Ectodermal cell (in vitro differentiated cells): ENCODE data around the gene IGSF23.
"Not testable (repeated sequence)": the region's sequence is repeated elsewhere in the genome, so short reads cannot be mapped to it uniquely, and the experiment has no call there.

Experiments used
- H3K27ac ChIP-seq: 2 replicates; pipeline ENCODE4 v1.7.0; 2013; ENCODE audit warnings: mild to moderate bottlenecking, low read depth, low read length; ENCODE audit not compliant: insufficient read depth, poor library complexity, severe bottlenecking
- H3K27me3 ChIP-seq: 2 replicates; pipeline ENCODE4 v1.7.0; 2013; ENCODE audit warnings: mild to moderate bottlenecking, low read length; ENCODE audit not compliant: insufficient read depth, control insufficient read depth, poor library complexity, severe bottlenecking
- H3K36me3 ChIP-seq: one replicate; pipeline ENCODE4 v1.7.0; 2013; ENCODE audit warnings: low read length; ENCODE audit not compliant: control insufficient read depth, insufficient read depth
- H3K4me1 ChIP-seq: one replicate; pipeline ENCODE4 v1.7.0; 2013; ENCODE audit warnings: low read length; ENCODE audit not compliant: control insufficient read depth, insufficient read depth
- H3K4me3 ChIP-seq: 2 replicates; pipeline ENCODE4 v1.7.0; 2013; ENCODE audit warnings: low read depth, low read length, control low read depth; ENCODE audit not compliant: insufficient read depth
- H3K9me3 ChIP-seq: 2 replicates; pipeline ENCODE4 v1.7.0; 2013; ENCODE audit warnings: mild to moderate bottlenecking, low read length, moderate library complexity; ENCODE audit not compliant: control insufficient read depth
- WGBS, 2 experiments: methylation state at CpG; one replicate each; pipeline ENCODE4 v1.1.7; 2013; ENCODE audit warnings: missing lambda C conversion rate in 2 of 2; 5-methylcytosine and 5-hydroxymethylcytosine counted together

Gene IGSF23

DNA sequence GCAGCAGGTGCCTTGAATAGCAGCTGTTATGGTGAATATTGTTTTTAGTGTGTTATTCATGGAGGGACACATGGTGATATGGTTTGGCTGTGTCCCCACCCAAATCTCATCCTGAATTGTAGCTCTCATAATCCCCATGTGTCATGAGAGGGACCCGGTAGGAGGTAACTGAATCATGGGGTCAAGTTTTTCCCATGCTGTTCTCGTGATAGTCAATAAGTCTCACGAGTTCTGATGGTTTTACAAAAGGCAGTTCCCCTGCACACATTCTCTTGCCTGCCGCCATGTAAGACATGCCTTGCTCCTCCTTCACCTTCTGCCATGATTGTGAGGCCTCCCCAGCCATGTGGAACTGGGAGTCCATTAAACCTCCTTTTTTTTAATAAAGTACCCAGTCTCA lies 12.3 kb downstream of the IGSF23 start:
- H3K36me3 ChIP-seq, H3K27me3 ChIP-seq, H3K4me1 ChIP-seq, H3K9me3 ChIP-seq, H3K4me3 ChIP-seq, H3K27ac ChIP-seq: not testable (repeated sequence)
- 93% methylated on average over 4 of the region's 4 CpGs for WGBS, 2 experiments

DNA sequence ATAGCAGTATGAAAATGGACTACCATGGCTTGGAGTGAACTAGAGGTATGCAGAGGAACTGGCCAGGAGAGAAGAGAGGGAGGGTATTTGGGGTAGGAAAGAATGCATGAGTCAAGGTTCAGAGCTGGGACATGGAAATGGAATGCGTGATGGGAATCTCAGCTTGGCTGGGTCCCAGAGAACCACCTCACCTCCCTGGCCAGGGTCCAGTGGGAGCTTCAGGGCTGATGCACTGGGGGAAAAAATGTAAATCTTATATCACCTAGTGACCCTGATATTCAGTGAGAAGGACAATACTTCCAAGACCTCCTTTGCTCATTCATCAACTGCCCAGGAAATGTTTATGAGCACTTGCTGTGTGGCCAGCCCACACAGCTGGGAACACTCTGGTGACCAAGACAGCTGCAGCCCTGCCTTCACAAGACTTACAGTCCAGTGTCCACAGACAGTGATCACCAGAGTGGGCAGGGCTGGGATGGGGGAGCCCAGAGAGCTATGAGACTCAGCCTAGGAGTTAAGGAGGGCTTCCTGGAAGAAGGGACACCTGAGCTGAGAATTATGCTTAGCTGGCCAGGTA lies 12.8 kb downstream of the IGSF23 start:
- Histone ChIP-seq H3K4me1 (no peaks in the 10 kb centered on the region), H3K27me3 (no peaks in the 10 kb centered on the region), H3K9me3 (no peaks in the 10 kb centered on the region), H3K36me3 (no peaks in the 10 kb centered on the region), H3K27ac (no peak overlapping the region), H3K4me3 (no peak overlapping the region)
- 97 to 100% methylated on average over 1 of the region's 1 CpG for WGBS, 2 experiments

- H3K27ac ChIP-seq = no peak overlapping the region
- no peaks in the 10 kb centered on the region for H3K9me3 ChIP-seq
- H3K36me3 ChIP-seq = no peaks in the 10 kb centered on the region
- H3K4me3 ChIP-seq = no peak overlapping the region
- no peaks in the 10 kb centered on the region for H3K27me3 ChIP-seq
- H3K4me1 ChIP-seq = no peaks in the 10 kb centered on the region
- 91 to 96% methylated on average over 4 of the region's 4 CpGs for WGBS, 2 experiments
Measured at GRCh38 chr19:44627631-44628030, 14.3 kb downstream of the IGSF23 start.

- no peaks in the 10 kb centered on the region for H3K4me1 ChIP-seq
- H3K36me3 ChIP-seq = no peaks in the 10 kb centered on the region
- no peak overlapping the region for H3K4me3 ChIP-seq
- WGBS, 2 experiments = 88 to 90% methylated on average over 3 of the region's 3 CpGs
- no peaks in the 10 kb centered on the region for H3K27me3 ChIP-seq
- no peaks in the 10 kb centered on the region for H3K9me3 ChIP-seq
- no peak overlapping the region for H3K27ac ChIP-seq
Measured at GRCh38 chr19:44628793-44629192, 15.4 kb downstream of the IGSF23 start.

GRCh38 chr19:44631611-44632010 lies 18.2 kb downstream of the IGSF23 start:
- H3K36me3 ChIP-seq, H3K27ac ChIP-seq, H3K4me1 ChIP-seq, H3K27me3 ChIP-seq, H3K9me3 ChIP-seq, H3K4me3 ChIP-seq: not testable (repeated sequence)
- 94% methylated on average over 7 to 8 of the region's 8 CpGs for WGBS, 2 experiments

- not testable (repeated sequence) for H3K9me3 ChIP-seq, H3K27ac ChIP-seq, H3K4me3 ChIP-seq, H3K4me1 ChIP-seq, H3K36me3 ChIP-seq, H3K27me3 ChIP-seq
- WGBS, 2 experiments = 73% methylated on average over 5 of the region's 5 CpGs
Measured at GRCh38 chr19:44634058-44634457, 20.7 kb downstream of the IGSF23 start.

GRCh38 chr19:44634785-44635184 lies 21.4 kb downstream of the IGSF23 start:
- no peak overlapping the region for H3K4me3 ChIP-seq
- no peak overlapping the region for H3K27ac ChIP-seq
- no peaks in the 10 kb centered on the region for H3K27me3 ChIP-seq
- H3K9me3 ChIP-seq = no peaks in the 10 kb centered on the region
- H3K4me1 ChIP-seq = no peaks in the 10 kb centered on the region
- H3K36me3 ChIP-seq = no peaks in the 10 kb centered on the region
- 94 to 96% methylated on average over 2 of the region's 2 CpGs for WGBS, 2 experiments

DNA sequence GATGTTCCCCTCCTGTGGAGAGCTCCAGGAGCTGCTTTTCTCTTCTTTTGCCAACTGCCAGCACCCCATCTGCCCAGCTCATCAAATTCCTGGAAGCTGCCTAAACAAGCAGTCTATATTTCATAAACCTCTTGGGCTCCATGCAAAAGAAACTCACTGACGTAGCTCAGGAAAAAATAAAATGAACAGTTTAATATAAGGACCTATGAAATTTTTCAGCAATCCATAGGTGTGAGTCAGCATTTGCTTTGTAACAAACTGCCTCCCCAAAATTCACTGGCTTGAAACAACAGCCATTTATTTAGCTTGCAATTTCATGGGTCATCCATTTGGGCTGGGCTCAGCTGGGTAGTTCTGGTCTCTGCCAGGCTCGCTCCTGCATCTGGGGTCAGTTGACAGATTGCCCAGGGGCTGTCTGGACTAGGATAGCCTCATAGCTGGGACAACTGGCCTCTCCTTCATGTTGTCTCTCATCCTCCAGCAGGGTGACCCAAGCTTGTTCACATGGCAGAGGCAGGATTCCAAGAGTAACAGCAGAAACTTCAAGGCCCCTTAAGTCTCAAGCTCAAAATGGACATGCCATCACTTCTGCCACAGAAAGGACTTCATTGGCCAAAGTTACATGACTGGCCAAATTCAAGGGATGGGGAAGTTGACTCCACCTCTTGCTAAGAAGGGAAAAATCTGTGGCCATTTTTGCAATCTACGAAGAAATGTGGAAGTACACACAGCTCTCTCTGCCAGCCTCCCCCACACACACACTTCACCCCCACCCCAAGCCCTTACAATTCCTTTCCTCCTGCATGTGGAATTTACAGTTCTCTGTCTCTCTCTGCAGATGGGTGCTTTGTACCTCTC lies 22.4 kb downstream of the IGSF23 start:
- H3K4me1 ChIP-seq = no peaks in the 10 kb centered on the region
- no peaks in the 10 kb centered on the region for H3K36me3 ChIP-seq
- 91 to 94% methylated on average over 3 of the region's 3 CpGs for WGBS, 2 experiments
- H3K4me3 ChIP-seq = no peak overlapping the region
- H3K9me3 ChIP-seq = no peaks in the 10 kb centered on the region
- H3K27ac ChIP-seq = no peak overlapping the region
- H3K27me3 ChIP-seq = no peaks in the 10 kb centered on the region

- Histone ChIP-seq H3K4me1 (no peaks in the 10 kb centered on the region), H3K4me3 (no peak overlapping the region), H3K27ac (no peak overlapping the region), H3K36me3 (no peaks in the 10 kb centered on the region), H3K27me3 (no peaks in the 10 kb centered on the region), H3K9me3 (no peaks in the 10 kb centered on the region)
- 83 to 85% methylated on average over 11 of the region's 11 CpGs for WGBS, 2 experiments
Measured at GRCh38 chr19:44636439-44637389, 23.4 kb downstream of the IGSF23 start.

DNA sequence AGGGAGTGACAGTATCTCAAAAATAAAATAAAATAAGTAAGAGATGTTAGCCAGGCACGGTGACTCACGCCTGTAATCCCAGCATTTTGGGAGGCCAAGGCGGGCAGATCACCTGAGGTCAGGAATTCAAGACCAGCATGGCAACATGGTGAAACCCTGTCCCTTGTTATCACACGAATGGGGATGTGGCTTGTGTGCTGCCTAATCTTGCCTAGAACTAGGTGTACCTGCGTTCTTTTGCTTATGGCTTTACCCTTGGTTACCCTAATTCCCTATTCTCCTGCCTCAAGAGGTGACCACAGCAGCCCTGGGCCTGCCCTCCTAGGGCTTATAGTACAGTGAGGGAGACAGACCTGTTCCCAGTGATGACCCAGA lies 24.0 kb downstream of the IGSF23 start:
- H3K27ac ChIP-seq = no peak overlapping the region
- WGBS, 2 experiments = 92 to 96% methylated on average over 5 of the region's 5 CpGs
- H3K9me3 ChIP-seq = no peaks in the 10 kb centered on the region
- H3K27me3 ChIP-seq = peaks cover 1% of the 10 kb centered on the region
- no peak overlapping the region for H3K4me3 ChIP-seq
- H3K36me3 ChIP-seq = no peaks in the 10 kb centered on the region
- H3K4me1 ChIP-seq = no peaks in the 10 kb centered on the region
